Aorta (tissue), 5 donors: ENCODE data around the gene CALHM5. TPM values are rescaled to one million over a fixed set of nuclear protein-coding genes. Genes with fewer than 3 reads are reported as not detected.
A peak's percentile ranks its signal among the peaks of the same experiment; 100 is the strongest.

Experiments
- ATAC-seq: fragments of 200-7000 bp; cut with Tn5 transposase; one replicate; pipeline ENCODE4 v1.9.1; 2022; ENCODE audit warnings: moderate library complexity; ENCODE audit not compliant: low FRiP score
- DNase-seq, 2 donors: peaks; one replicate each; pipeline ENCODE4 v3.0.0-alpha.2; 2020
- H3K27ac ChIP-seq, 2 donors: one replicate each; pipeline ENCODE4 v1.5.1; 2013; ENCODE audit warnings: low read length in 2 of 2, mild to moderate bottlenecking in 2 of 2, moderate library complexity in 2 of 2, control low read depth in 1 of 2, inconsistent platforms in 1 of 2, low read depth in 1 of 2
- H3K27me3 ChIP-seq, 2 donors: one replicate each; pipeline ENCODE4 v1.6.1; 2013; ENCODE audit warnings: control low read depth in 1 of 2, low read length in 1 of 2, mild to moderate bottlenecking in 1 of 2, moderate library complexity in 1 of 2; ENCODE audit not compliant: insufficient read depth in 2 of 2, control insufficient read depth in 1 of 2
- H3K36me3 ChIP-seq, 2 donors: one replicate each; pipeline ENCODE4 v1.6.1; 2013; ENCODE audit warnings: control low read depth in 1 of 2, low read length in 1 of 2, mild to moderate bottlenecking in 1 of 2; ENCODE audit not compliant: insufficient read depth in 2 of 2, control insufficient read depth in 1 of 2
- H3K4me1 ChIP-seq, 2 donors: one replicate each; pipeline ENCODE4 v1.6.1; 2013; ENCODE audit warnings: low read length in 2 of 2, control low read depth in 1 of 2, mild to moderate bottlenecking in 1 of 2, moderate library complexity in 1 of 2; ENCODE audit not compliant: insufficient read depth in 2 of 2, control insufficient read depth in 1 of 2
- H3K4me3 ChIP-seq, 2 donors: one replicate each; pipeline ENCODE4 v1.5.1; 2013; ENCODE audit warnings: low read length in 2 of 2, control low read depth in 1 of 2, mild to moderate bottlenecking in 1 of 2
- H3K9me3 ChIP-seq: one replicate; pipeline ENCODE4 v1.6.1; 2013; ENCODE audit warnings: mild to moderate bottlenecking, low read length; ENCODE audit not compliant: control insufficient read depth
- WGBS, 2 donors: extraction: QIAGEN DNeasy Blood & Tissue Kit; methylation state at CpG; one replicate each; pipeline ENCODE4 v1.1.7; 2013; 5-methylcytosine and 5-hydroxymethylcytosine counted together
- intact Hi-C, 2 donors: fragments of 100-400 bp; cut with DNase I; formaldehyde crosslinking; loops; one replicate each; pipeline versions ENCODE4 v1.14.2 to v1.15.0; 2022
- long read RNA-seq, 2 donors: library from polyadenylated mRNA; unstranded; transcript quantifications; one replicate each; pipeline ENCODE4 v2.0.0, GENCODE V29; 2020 to 2021
- polyA plus RNA-seq, 2 donors: library from polyadenylated mRNA; stranded (reverse); fragments of 200-250 nt; gene quantifications; one replicate each; pipeline ENCODE4 v1.2.3, GENCODE V29; 2013
- total RNA-seq, 2 donors: library from RNA; stranded (reverse); fragmentation: NEBNext Ultra II Directional; extraction: Animal tissue kit (Norgen Biotek cat#: 25700); gene quantifications; one replicate each; pipeline ENCODE4 v1.2.1, GENCODE V29; 2021
- donor health status: healthy with polysubstance abuse.
- donor health status: Bipolar disorder and iron deficiency.
- donor health status: DM: no; HTN: no; CAD: no.
- donor health status: DM: no; HTN: no; CAD: no.
- donor health status: DM: yes; HTN: yes; CAD: no.

The CALHM5 gene, protein sequence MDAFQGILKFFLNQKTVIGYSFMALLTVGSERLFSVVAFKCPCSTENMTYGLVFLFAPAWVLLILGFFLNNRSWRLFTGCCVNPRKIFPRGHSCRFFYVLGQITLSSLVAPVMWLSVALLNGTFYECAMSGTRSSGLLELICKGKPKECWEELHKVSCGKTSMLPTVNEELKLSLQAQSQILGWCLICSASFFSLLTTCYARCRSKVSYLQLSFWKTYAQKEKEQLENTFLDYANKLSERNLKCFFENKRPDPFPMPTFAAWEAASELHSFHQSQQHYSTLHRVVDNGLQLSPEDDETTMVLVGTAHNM
- total RNA-seq: 10 to 100 TPM; 11.5 to 15.4 TPM
- 1 to 10 TPM; 4.0 to 8.0 TPM for polyA plus RNA-seq
- long read RNA-seq, donor 1, full-length matches to known transcripts: 24 of 34 reads
- long read RNA-seq, donor 1, partial matches to known transcripts: 2 of 34 reads
- long read RNA-seq, donor 1, other reads (novel, unspliced or antisense): 8 of 34 reads
- long read RNA-seq, donor 2, full-length matches to known transcripts: 17 of 22 reads
- long read RNA-seq, donor 2, partial matches to known transcripts: 0 of 22 reads
- long read RNA-seq, donor 2, other reads (novel, unspliced or antisense): 5 of 22 reads

DNA sequence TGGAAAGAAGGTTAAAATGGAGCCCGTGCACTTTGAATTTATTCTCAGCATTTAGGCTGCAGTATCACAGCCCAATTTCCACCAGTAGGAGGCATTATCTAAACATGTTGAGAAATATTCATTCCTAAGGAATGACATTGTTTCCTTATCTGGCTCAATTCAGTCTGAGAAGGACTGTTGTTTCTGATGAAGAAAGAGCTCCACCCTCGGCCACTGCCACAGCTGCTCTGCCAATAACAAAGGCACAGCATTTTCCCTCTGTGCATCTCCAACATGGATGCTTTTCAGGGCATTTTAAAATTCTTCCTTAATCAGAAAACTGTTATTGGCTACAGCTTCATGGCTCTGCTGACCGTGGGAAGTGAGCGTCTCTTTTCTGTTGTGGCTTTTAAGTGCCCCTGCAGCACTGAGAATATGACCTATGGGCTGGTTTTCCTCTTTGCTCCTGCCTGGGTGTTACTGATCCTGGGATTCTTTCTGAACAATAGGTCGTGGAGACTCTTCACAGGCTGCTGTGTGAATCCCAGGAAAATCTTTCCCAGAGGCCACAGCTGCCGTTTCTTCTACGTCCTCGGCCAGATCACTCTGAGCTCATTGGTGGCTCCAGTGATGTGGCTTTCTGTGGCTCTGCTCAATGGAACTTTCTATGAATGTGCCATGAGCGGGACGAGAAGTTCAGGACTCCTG is at the start of gene CALHM5:
CALHM5 (plus strand) TSS at position 216 of the 687 bp plus-strand sequence; CDS start at position 274, 58 bp downstream.
- WGBS, 2 donors: 3 to 5% methylated on average over 10 of the region's 10 CpGs
- Histone ChIP-seq H3K27me3 (peaks cover 0 to 1% of the 10 kb centered on the region in 2 donors), H3K9me3 (no peaks in the 10 kb centered on the region), H3K4me3 (peak within 1 kb of the TSS; percentile 87 to 100), H3K27ac (peak within 1 kb of the TSS; percentile 36 to 99), H3K4me1 (peaks cover 2 to 3% of the 10 kb centered on the region in 2 donors), H3K36me3 (peaks cover 3 to 5% of the 10 kb centered on the region in 2 donors)
- ATAC-seq (peak; percentile 94), DNase-seq (peak; percentile 65 to 79)
- intact Hi-C loops: loop anchor here in 1 of 2 donors (2.0 to 5.0 kb wide), 2 partner anchors 141 to 234 kb away; partner anchors contain the start of genes DSE and TSPYL1

DNA sequence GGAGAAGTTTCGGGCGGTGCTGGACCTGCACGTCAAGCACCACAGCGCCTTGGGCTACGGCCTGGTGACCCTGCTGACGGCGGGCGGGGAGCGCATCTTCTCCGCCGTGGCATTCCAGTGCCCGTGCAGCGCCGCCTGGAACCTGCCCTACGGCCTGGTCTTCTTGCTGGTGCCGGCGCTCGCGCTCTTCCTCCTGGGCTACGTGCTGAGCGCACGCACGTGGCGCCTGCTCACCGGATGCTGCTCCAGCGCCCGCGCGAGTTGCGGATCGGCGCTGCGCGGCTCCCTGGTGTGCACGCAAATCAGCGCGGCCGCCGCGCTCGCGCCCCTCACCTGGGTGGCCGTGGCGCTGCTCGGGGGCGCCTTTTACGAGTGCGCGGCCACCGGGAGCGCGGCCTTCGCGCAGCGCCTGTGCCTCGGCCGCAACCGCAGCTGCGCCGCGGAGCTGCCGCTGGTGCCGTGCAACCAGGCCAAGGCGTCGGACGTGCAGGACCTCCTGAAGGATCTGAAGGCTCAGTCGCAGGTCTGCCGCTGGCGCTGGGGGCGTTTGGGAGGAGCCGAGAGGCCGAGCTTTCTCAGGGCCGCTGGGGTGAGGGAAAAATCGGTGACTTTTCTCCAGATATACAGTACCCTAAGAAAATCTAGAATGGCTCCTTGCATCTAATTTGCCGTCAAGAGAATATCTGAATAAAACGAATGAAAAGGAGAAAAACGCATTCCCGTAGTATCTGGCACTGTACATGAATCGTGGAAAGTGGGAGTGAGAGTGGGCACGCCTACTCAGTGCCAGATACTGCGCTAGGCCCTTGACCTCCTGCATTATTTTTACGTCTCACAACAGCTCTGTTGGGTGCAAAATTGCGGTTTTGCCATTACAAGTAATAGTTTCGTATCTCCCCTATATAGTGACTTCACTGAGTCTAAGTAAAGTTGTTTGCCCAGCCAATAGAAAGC is 49.2 kb upstream of the CALHM5 start:
- H3K27me3 ChIP-seq: no peaks in the 10 kb centered on the region
- 11 to 12% methylated on average over 79 to 84 of the region's 84 CpGs for WGBS, 2 donors
- H3K36me3 ChIP-seq: no peaks in the 10 kb centered on the region
- H3K4me1 ChIP-seq: no peaks in the 10 kb centered on the region
- DNase-seq (peak; percentile 75 to 85), ATAC-seq (peak; percentile 83)
- no peak overlapping the region for H3K27ac ChIP-seq
- no peaks in the 10 kb centered on the region for H3K9me3 ChIP-seq
- intact Hi-C loops: no loop called here
- H3K4me3 ChIP-seq: peak overlapping the region in 1 of 2 donors; percentile 43

DNA sequence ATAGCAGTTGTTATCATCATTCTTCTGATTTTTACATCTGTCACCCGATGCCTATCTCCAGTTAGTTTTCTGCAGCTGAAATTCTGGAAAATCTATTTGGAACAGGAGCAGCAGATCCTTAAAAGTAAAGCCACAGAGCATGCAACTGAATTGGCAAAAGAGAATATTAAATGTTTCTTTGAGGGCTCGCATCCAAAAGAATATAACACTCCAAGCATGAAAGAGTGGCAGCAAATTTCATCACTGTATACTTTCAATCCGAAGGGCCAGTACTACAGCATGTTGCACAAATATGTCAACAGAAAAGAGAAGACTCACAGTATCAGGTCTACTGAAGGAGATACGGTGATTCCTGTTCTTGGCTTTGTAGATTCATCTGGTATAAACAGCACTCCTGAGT is 48.1 kb upstream of the CALHM5 start:
- Histone ChIP-seq H3K27ac (no peak overlapping the region), H3K36me3 (no peaks in the 10 kb centered on the region), H3K9me3 (no peaks in the 10 kb centered on the region), H3K4me3 (no peak overlapping the region), H3K27me3 (no peaks in the 10 kb centered on the region), H3K4me1 (no peaks in the 10 kb centered on the region)
- intact Hi-C loops: no loop called here
- no peak for DNase-seq
- WGBS, 2 donors: 95 to 96% methylated on average over 4 of the region's 4 CpGs
- no peak for ATAC-seq

DNA sequence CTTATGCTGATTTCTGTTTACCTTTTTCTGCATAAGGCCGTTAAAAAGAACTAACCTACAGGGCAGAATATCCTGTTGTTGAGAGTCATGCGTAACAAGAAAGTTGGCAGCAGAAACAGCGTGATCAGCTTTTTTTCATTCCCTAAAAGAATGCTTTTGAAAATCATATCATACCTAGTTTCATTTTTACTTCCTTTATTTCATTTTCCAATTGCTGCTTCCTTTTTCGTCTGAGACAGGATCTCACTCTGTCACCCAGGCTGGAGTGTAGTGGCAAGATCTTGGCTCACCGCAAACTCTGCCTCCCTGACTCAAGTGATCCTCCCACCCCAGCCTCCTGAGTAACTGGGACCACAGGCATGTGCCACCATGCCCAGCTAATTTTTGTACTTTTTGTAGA is 46.2 kb upstream of the CALHM5 start:
- intact Hi-C loops: no loop called here
- Histone ChIP-seq H3K36me3 (no peaks in the 10 kb centered on the region), H3K9me3 (no peaks in the 10 kb centered on the region), H3K27me3 (no peaks in the 10 kb centered on the region), H3K4me3 (no peak overlapping the region), H3K4me1 (no peaks in the 10 kb centered on the region), H3K27ac (no peak overlapping the region)
- ATAC-seq (no peak), DNase-seq (peak in 1 of 2 donors; percentile 56)
- 92 to 94% methylated on average over 5 of the region's 5 CpGs for WGBS, 2 donors

DNA sequence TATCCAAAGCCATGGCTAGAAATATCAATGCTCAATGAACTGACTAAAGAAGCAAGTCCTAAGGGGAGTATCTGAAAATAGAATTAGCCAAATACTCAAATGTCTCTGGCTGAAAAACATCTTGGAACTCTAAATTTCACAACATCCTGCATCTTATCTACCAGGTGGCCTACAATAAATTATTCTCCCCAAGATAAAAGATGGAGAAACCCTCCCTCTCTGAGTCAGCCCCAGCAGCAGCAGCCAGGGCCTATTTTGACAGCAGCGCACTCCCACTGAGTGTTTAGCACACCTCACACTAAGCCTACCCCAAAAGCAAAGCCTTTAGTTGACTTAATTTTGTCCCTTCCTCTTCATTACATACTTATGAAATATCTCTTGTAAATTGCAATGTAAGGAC is 44.3 kb upstream of the CALHM5 start:
- H3K4me1 ChIP-seq: no peaks in the 10 kb centered on the region
- H3K4me3 ChIP-seq: no peak overlapping the region
- no peaks in the 10 kb centered on the region for H3K9me3 ChIP-seq
- no peaks in the 10 kb centered on the region for H3K36me3 ChIP-seq
- H3K27me3 ChIP-seq: no peaks in the 10 kb centered on the region
- 96 to 100% methylated on average over 1 of the region's 1 CpG for WGBS, 2 donors
- no peak for ATAC-seq
- DNase-seq: no peak
- intact Hi-C loops: no loop called here
- no peak overlapping the region for H3K27ac ChIP-seq

DNA sequence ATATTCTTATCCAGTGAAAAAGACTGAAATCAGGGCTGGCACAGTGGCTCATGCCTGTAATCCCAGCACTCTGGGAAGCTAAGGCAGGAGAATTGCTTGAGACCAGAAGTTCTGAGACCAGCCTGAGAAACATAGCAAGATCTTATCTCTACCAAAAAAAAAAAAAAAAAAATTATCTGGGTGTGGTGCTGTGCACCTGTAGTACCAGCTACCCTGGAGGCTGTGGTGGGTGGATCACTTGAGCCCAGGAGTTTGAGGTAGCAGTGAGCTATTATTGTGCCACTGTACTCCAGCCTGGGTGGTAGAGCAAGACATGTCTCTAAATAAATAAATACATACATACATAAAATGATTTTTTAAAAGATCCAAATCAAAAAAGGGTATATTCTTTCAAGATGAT is 43.9 kb upstream of the CALHM5 start:
- DNase-seq (no peak), ATAC-seq (no peak)
- intact Hi-C loops: no loop called here
- no peaks in the 10 kb centered on the region for H3K4me1 ChIP-seq
- no peaks in the 10 kb centered on the region for H3K27me3 ChIP-seq
- no peaks in the 10 kb centered on the region for H3K9me3 ChIP-seq
- H3K4me3 ChIP-seq: no peak overlapping the region
- no peaks in the 10 kb centered on the region for H3K36me3 ChIP-seq
- no peak overlapping the region for H3K27ac ChIP-seq

DNA sequence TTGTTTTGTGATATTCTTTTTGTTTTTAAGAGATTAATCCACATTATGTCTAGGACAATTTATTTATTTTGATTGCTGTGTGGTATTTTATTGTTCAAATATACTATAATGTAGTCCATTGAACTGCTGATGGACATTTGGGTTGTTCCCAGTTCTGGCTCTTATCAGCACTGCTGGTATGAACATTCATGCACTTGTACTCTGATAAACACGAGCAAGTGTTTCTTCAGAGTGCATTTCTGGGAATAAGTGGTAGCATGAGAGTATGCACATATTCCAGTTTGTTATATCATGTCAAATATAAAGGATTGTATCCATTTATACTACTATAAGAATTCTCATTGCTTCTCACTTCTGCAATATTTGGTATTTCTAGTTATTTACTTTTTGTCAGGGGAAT is 43.1 kb upstream of the CALHM5 start:
- no peaks in the 10 kb centered on the region for H3K9me3 ChIP-seq
- no peak overlapping the region for H3K4me3 ChIP-seq
- H3K27ac ChIP-seq: no peak overlapping the region
- no peaks in the 10 kb centered on the region for H3K4me1 ChIP-seq
- no peaks in the 10 kb centered on the region for H3K36me3 ChIP-seq
- no peak for ATAC-seq
- no peak for DNase-seq
- intact Hi-C loops: no loop called here
- WGBS, 2 donors: 30 to 53% methylated on average over 1 of the region's 1 CpG
- no peaks in the 10 kb centered on the region for H3K27me3 ChIP-seq

DNA sequence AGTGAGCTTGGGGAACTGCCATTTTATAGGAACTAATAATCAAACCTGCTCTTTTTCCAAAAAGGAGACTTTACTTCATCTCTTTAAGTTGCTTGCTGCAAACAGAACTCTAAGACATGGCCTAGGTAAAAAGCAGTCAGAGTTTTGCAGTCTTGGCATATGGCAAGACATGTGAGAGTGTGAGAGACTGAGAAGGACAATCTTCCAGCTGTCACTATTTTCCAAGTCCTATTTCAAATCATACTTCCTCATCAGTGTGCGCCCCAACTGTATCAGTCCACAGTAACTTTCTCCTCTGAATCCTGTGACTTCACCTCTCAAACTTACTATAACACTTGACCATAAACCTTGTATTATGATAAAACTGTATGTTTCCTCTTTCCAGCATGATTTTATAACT is 39.9 kb upstream of the CALHM5 start:
- H3K36me3 ChIP-seq: no peaks in the 10 kb centered on the region
- H3K9me3 ChIP-seq: no peaks in the 10 kb centered on the region
- ATAC-seq: no peak
- H3K4me3 ChIP-seq: no peak overlapping the region
- 93 to 98% methylated on average over 1 of the region's 1 CpG for WGBS, 2 donors
- no peak for DNase-seq
- H3K27ac ChIP-seq: no peak overlapping the region
- no peaks in the 10 kb centered on the region for H3K4me1 ChIP-seq
- intact Hi-C loops: no loop called here
- no peaks in the 10 kb centered on the region for H3K27me3 ChIP-seq
